ENCODE results near the gene ANAPC2.

Gene ANAPC2

DNA sequence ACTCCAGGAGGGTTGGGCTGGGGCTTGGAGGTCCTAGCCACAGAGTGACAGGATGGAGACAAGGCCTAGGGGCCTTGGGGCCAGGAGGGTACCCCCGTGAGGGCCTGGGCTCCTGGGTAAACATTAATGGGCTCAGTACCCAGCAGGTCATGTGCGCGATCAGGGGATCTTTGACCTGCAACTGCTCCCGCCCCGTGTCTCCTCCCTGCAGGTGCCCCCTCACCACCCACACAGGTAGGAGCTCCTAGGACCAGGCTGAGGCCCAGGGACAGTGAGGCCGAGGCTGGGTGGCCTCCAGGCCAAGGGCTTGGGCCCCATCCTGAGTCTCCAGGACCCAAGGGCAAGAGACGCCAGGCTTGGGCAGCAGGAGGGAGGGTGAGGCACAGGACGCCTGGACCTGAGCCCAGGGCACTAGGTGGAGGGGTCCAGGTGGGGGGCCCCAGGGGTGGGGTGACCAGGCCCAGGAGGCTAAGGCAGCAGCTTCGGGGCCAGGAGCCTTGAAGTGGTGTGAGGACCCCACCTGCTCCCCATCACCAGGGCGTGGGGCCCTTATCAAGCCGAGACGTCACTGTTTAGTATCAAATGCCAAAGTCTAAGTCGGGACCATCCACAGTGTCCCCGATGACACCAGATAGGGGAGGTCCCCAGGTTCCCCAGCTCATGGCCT lies 42.5 kb upstream of the ANAPC2 start, which contains the start of gene SLC34A3:
Gene SLC34A3, plus strand, starts transcription at position 197 of the 667 bp plus-strand sequence. CDS start 802 bp downstream, outside the sequence.
- H3K36me3 ChIP-seq (replicated peaks) = no peaks in the 10 kb centered on the region
- TF ChIP-seq, protein P1, sequence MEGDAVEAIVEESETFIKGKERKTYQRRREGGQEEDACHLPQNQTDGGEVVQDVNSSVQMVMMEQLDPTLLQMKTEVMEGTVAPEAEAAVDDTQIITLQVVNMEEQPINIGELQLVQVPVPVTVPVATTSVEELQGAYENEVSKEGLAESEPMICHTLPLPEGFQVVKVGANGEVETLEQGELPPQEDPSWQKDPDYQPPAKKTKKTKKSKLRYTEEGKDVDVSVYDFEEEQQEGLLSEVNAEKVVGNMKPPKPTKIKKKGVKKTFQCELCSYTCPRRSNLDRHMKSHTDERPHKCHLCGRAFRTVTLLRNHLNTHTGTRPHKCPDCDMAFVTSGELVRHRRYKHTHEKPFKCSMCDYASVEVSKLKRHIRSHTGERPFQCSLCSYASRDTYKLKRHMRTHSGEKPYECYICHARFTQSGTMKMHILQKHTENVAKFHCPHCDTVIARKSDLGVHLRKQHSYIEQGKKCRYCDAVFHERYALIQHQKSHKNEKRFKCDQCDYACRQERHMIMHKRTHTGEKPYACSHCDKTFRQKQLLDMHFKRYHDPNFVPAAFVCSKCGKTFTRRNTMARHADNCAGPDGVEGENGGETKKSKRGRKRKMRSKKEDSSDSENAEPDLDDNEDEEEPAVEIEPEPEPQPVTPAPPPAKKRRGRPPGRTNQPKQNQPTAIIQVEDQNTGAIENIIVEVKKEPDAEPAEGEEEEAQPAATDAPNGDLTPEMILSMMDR (IDR thresholded peaks at IDR 0.05; ENCODE audit: low read depth, low read length, missing control alignments) = no peak
- no peak for DNase-seq
- in situ Hi-C loops (cut with HindIII; ENCODE audit: low pct_ligation_motif_present, low sequenced_read_pairs) = no loop called here
- H3K4me3 ChIP-seq (ENCODE audit: low read depth, low read length) = no peak within 1 kb of the TSS
- no peak within 1 kb of the TSS for H3K27ac ChIP-seq
- no peaks in the 10 kb centered on the region for H3K27me3 ChIP-seq (replicated peaks)

- Histone ChIP-seq H3K4me3 (ENCODE audit: low read depth, low read length) (no peak overlapping the region), H3K27me3 (replicated peaks) (no peaks in the 10 kb centered on the region), H3K36me3 (replicated peaks) (no peaks in the 10 kb centered on the region), H3K27ac (no peak overlapping the region)
- TF ChIP-seq, protein P1 (IDR thresholded peaks at IDR 0.05; ENCODE audit: low read depth, low read length, missing control alignments) = no peak
- in situ Hi-C loops (cut with HindIII; ENCODE audit: low pct_ligation_motif_present, low sequenced_read_pairs) = no loop called here
- DNase-seq = no peak
Observed at GRCh38 chr9:137229903-137230704, 41.7 kb upstream of the ANAPC2 start.

DNA sequence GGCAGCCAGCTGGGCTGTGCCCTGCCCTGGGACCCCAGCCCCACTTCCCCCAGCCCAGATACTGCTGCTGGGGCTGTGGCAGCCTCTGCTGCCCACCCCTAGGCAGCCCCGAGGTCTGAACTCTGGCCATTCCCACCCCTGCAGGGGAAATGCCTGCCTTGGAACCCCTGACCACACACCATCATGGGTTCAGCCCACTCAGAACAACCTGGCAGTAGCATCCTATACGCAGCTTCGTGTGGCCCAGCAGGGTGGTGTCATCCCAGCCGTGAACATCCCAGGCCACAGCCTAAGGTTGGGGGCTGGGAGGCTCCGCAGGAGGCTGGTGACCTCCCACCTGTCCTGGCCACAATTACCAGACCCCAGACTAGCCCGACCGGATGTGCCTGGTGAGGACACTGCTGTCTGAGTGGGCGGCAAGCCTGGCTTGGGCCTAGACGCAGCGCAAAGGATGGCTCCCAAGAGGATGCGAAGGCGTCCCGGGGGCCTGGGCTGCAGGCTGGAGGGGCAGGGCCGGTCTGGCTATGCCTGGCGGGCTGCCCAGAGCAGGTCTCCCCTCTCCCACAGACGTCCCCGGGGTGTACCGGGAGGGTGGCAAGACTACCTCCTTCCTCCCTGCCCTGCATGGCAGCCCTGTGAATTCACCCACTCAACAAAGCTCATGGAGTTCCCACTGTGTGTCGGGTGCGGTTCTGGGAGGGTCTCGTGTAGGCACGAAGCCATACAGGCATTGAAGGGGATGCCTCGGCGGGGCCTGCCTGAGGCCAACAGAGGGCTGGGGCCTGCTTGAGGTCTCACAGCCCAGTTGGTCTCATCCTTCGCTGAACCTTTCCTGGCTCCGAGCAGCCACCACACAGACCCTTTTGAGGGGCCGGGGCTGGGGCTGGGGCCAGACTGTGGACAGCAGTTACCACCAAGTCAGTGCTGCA lies 40.9 kb upstream of the ANAPC2 start:
- H3K27me3 ChIP-seq (replicated peaks) = no peaks in the 10 kb centered on the region
- DNase-seq = no peak
- TF ChIP-seq, protein P1 (IDR thresholded peaks at IDR 0.05; ENCODE audit: low read depth, low read length, missing control alignments) = no peak
- no peak overlapping the region for H3K27ac ChIP-seq
- in situ Hi-C loops (cut with HindIII; ENCODE audit: low pct_ligation_motif_present, low sequenced_read_pairs) = no loop called here
- no peaks in the 10 kb centered on the region for H3K36me3 ChIP-seq (replicated peaks)
- H3K4me3 ChIP-seq (ENCODE audit: low read depth, low read length) = no peak overlapping the region

DNA sequence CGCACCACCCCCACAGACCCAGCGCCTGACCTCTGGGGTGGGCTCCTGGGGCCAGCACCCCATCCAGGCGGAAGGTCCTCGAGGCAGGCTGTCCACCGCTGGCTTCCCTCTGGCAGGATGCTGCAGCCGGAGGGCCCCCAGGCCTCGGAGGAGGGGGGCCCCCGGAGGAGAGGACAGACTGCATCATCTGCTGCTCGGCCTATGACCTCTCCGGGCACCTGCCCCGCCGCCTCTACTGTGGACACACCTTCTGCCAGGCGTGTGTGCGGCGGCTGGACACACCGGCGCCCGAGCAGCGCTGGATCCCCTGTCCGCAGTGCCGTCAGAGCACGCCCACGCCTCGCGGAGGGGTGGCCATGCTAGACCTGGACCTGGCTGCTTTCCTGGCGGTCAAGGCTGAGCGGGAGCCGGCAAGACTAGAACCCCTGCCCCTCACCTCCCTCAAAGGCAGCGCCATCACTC lies 40.2 kb upstream of the ANAPC2 start:
- no peak for DNase-seq
- TF ChIP-seq, protein P1 (IDR thresholded peaks at IDR 0.05; ENCODE audit: low read depth, low read length, missing control alignments) = no peak
- H3K27ac ChIP-seq = no peak overlapping the region
- in situ Hi-C loops (cut with HindIII; ENCODE audit: low pct_ligation_motif_present, low sequenced_read_pairs) = no loop called here
- H3K4me3 ChIP-seq (ENCODE audit: low read depth, low read length) = no peak overlapping the region
- no peaks in the 10 kb centered on the region for H3K36me3 ChIP-seq (replicated peaks)
- H3K27me3 ChIP-seq (replicated peaks) = no peaks in the 10 kb centered on the region

DNA sequence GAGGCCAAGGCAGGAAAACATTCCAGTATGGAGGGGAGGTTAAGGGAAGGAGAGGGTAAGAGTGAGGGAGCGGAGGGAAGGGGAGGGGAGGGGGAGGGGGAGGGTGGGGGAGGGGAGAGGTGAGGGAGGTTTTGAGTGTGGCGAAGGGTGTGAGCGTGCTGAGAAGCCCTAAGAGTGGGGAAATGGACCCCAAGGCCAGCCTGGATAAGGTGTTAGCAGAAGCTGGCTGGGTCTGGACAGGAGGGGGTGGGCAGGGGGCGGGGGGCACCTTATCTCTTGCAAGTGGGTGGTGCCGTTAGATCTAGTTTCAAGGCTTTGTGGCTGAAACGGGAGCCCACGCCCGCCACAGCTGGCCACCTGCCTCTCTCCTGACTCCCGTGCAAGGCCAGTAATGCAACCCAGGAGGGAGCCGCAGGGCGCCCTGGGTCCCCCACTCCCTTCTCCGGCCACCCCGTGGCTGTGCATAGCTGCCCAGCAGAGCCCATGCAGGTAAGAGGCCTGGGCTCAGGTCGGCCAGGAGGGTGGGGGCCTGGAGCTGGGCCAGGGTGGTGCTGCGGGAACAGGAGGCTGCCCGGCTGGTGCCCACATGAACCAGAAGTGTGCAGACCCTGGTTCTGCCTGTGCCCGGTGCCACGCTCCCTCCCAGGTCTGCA lies 39.6 kb upstream of the ANAPC2 start:
- TF ChIP-seq, protein P1 (IDR thresholded peaks at IDR 0.05; ENCODE audit: low read depth, low read length, missing control alignments) = no peak
- Histone ChIP-seq H3K27me3 (replicated peaks) (no peaks in the 10 kb centered on the region), H3K27ac (no peak overlapping the region), H3K4me3 (ENCODE audit: low read depth, low read length) (no peak overlapping the region), H3K36me3 (replicated peaks) (no peaks in the 10 kb centered on the region)
- in situ Hi-C loops (cut with HindIII; ENCODE audit: low pct_ligation_motif_present, low sequenced_read_pairs) = no loop called here
- DNase-seq = no peak

Measured in brain microvascular endothelial cell (primary cell).